Measurements from ENCODE around the gene BMP8A. TPM values are rescaled to one million over a fixed set of nuclear protein-coding genes. Genes with fewer than 3 reads are reported as not detected.
A peak's percentile ranks its signal among the peaks of the same experiment; 100 is the strongest.
"Not testable (repeated sequence)": the region's sequence is repeated elsewhere in the genome, so short reads cannot be mapped to it uniquely, and the experiment has no call there.

BMP8A gene
- total and polyA plus RNA-seq, 2 donors from 2014 or later, result 1.2 TPM; not detected in 1

GRCh38 chr1:39446986-39447567 lies 44.4 kb upstream of the BMP8A start:
- no peak for TF ChIP-seq CTCF (IDR thresholded peaks at IDR 0.05; ENCODE audit: borderline replicate concordance, extremely low read depth, insufficient read depth)
- no peak overlapping the region for H3K4me3 ChIP-seq (ENCODE audit: low read length in 3 of 3)
- peaks cover 32 to 71% (median 50%) of the 10 kb centered on the region in 3 donors for H3K36me3 ChIP-seq (ENCODE audit: control insufficient read depth in 2 of 3, insufficient read depth in 3 of 3, low read length in 3 of 3)
- no peaks in the 10 kb centered on the region for H3K27me3 ChIP-seq (ENCODE audit: control insufficient read depth, insufficient read depth, low read length)
- H3K9me3 ChIP-seq (ENCODE audit: control insufficient read depth in 2 of 3, insufficient read depth in 1 of 3, low read length in 3 of 3), result no peaks in the 10 kb centered on the region
- peak overlapping the region in 1 of 3 donors; percentile 2 for H3K9ac ChIP-seq (ENCODE audit: low read length in 3 of 3)
- no peak for FAIRE-seq
- intact Hi-C loops (cut with DNase I), result no loop called here
- H3K27ac ChIP-seq (ENCODE audit: low read depth in 2 of 2, low read length in 2 of 2), result no peak overlapping the region
- no peak for DNase-seq
- H3K4me1 ChIP-seq (ENCODE audit: control insufficient read depth in 2 of 3, insufficient read depth in 2 of 3, low read depth in 1 of 3, low read length in 3 of 3), result no peaks in the 10 kb centered on the region

GRCh38 chr1:39450041-39450440 lies 41.4 kb upstream of the BMP8A start:
- FAIRE-seq; H3K27ac ChIP-seq (ENCODE audit: low read depth in 2 of 2, low read length in 2 of 2); intact Hi-C loops (cut with DNase I); H3K27me3 ChIP-seq (ENCODE audit: control insufficient read depth, insufficient read depth, low read length); H3K9me3 ChIP-seq (ENCODE audit: control insufficient read depth in 2 of 3, insufficient read depth in 1 of 3, low read length in 3 of 3); H3K4me1 ChIP-seq (ENCODE audit: control insufficient read depth in 2 of 3, insufficient read depth in 2 of 3, low read depth in 1 of 3, low read length in 3 of 3); H3K4me3 ChIP-seq (ENCODE audit: low read length in 3 of 3); H3K9ac ChIP-seq (ENCODE audit: low read length in 3 of 3); DNase-seq: not testable (repeated sequence)
- H3K36me3 ChIP-seq (ENCODE audit: control insufficient read depth in 2 of 3, insufficient read depth in 3 of 3, low read length in 3 of 3), result peaks cover 22 to 75% (median 51%) of the 10 kb centered on the region in 3 donors

- Histone ChIP-seq H3K36me3 (ENCODE audit: control insufficient read depth in 2 of 3, insufficient read depth in 3 of 3, low read length in 3 of 3) (peaks cover 22 to 78% (median 52%) of the 10 kb centered on the region in 3 donors), H3K9ac (ENCODE audit: low read length in 3 of 3) (no peak overlapping the region), H3K27me3 (ENCODE audit: control insufficient read depth, insufficient read depth, low read length) (no peaks in the 10 kb centered on the region), H3K4me1 (ENCODE audit: control insufficient read depth in 2 of 3, insufficient read depth in 2 of 3, low read depth in 1 of 3, low read length in 3 of 3) (no peaks in the 10 kb centered on the region), H3K27ac (ENCODE audit: low read depth in 2 of 2, low read length in 2 of 2) (no peak overlapping the region), H3K9me3 (ENCODE audit: control insufficient read depth in 2 of 3, insufficient read depth in 1 of 3, low read length in 3 of 3) (no peaks in the 10 kb centered on the region), H3K4me3 (ENCODE audit: low read length in 3 of 3) (no peak overlapping the region)
- no peak for DNase-seq
- TF ChIP-seq CTCF (IDR thresholded peaks at IDR 0.05; ENCODE audit: borderline replicate concordance, extremely low read depth, insufficient read depth), result no peak
- intact Hi-C loops (cut with DNase I), result no loop called here
- FAIRE-seq, result no peak
Measured at GRCh38 chr1:39450956-39451606, 40.4 kb upstream of the BMP8A start.

- no peak for DNase-seq
- no peak overlapping the region for H3K4me3 ChIP-seq (ENCODE audit: low read length in 3 of 3)
- H3K27ac ChIP-seq (ENCODE audit: low read depth in 2 of 2, low read length in 2 of 2), result no peak overlapping the region
Measured at GRCh38 chr1:39452081-39452480, 39.4 kb upstream of the BMP8A start.

More at GRCh38 chr1:39452081-39452480, 39.4 kb upstream of the BMP8A start:
- TF ChIP-seq CTCF (IDR thresholded peaks at IDR 0.05; ENCODE audit: borderline replicate concordance, extremely low read depth, insufficient read depth), result no peak
- Histone ChIP-seq H3K4me1 (ENCODE audit: control insufficient read depth in 2 of 3, insufficient read depth in 2 of 3, low read depth in 1 of 3, low read length in 3 of 3) (no peaks in the 10 kb centered on the region), H3K36me3 (ENCODE audit: control insufficient read depth in 2 of 3, insufficient read depth in 3 of 3, low read length in 3 of 3) (peaks cover 25 to 85% (median 56%) of the 10 kb centered on the region in 3 donors), H3K9me3 (ENCODE audit: control insufficient read depth in 2 of 3, insufficient read depth in 1 of 3, low read length in 3 of 3) (no peaks in the 10 kb centered on the region), H3K9ac (ENCODE audit: low read length in 3 of 3) (no peak overlapping the region), H3K27me3 (ENCODE audit: control insufficient read depth, insufficient read depth, low read length) (no peaks in the 10 kb centered on the region)
- intact Hi-C loops (cut with DNase I), result no loop called here
- FAIRE-seq, result no peak

Data from kidney (tissue), 14 donors.